ENCODE measurements around the gene TEX52.

Gene TEX52

DNA sequence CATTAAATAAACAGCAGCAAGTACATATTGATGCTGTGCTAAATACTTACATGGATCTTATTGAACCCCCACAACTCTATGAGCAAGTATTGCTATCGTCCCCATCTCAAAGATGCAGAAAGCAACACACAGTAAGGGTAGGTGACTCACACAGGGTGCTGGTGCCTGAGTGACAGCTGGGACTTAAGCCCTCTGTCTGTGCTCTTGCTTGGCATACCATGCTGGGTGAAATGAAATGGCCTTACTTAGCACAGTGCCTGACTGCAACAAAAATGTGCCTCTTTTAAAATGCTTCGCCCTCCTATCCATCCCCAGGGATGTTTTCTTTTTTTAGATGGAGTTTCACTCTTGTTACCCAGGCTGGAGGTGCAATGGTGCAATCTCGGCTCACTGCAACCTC lies 788 bp downstream of the TEX52 start:
- no peaks in the 10 kb centered on the region for H3K9me3 Mint-ChIP-seq

DNA sequence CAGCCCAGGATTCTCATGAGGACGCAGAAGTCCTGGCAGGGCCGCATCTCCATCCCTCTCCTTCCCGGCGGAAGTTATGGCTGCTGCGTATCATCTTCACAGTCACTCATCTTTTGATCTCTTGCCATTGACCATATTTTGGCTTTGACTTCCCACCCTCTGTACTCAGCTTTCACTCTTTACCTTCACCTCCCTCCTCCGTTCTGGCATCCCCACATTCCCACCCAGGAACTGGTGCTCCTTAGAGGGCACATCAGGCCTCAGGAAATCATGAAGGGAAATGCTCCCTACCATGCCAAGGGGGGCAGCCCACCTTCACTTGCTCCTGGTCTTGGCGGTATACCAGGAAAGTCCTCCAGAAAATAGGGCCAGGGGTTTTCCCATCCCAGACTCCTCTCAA lies 1.3 kb downstream of the TEX52 start:
- no peaks in the 10 kb centered on the region for H3K4me1 Mint-ChIP-seq

More for the DNA sequence above, 788 bp downstream of the TEX52 start:
- Mint-ChIP-seq H3K4me3 (no peak overlapping the region), H3K27me3 (no peaks in the 10 kb centered on the region), H3K27ac (no peak overlapping the region), H3K4me1 (no peaks in the 10 kb centered on the region), H3K36me3 (peaks cover 31% of the 10 kb centered on the region)
- DNase-seq: no peak
- CTCF ChIA-PET: interaction anchor here (0.9 to 1.6 kb wide), 2 partner anchors 13 to 219 kb away, joined by 3 read pairs; no protein-coding TSS in a partner anchor

DNA sequence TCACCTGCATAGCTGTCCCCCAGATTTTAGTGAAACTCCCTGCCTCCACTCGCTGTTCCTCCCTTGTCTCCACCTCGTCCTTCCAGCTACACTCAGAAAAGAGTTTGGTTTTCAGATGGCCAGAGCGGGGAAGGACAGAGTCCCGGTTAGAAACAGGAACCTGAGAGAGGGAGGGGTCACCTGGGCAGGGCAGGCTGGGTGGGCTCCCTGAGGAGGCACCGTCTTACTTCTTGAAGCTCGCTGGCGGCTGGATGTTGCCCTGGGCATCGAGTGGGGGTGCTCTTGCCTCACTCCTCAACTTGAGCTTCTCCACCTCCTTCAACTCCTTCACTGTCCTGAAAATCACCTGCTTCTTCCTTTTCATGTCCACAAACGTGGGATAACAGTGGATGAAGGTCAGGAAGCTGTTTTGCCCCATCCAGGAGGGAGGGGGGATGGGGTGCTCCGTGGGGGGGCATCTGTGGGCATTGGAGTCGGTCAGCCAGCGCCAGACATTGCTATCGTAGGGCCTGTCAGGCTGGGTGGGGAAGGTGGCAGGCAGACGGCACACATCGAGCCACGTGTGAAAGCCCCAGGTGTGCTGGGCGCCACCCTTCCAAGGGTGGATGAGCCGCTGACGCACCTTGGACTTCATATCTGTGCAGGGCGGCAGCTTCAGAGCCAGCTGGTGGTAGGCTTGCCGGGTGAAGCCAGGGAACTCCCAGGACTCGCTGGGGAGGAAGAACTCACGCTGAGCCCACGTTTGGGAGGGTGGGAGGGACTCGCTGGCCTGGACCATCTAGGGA lies 2.0 kb downstream of the TEX52 start:
- no peaks in the 10 kb centered on the region for H3K9me3 Mint-ChIP-seq
- H3K27me3 Mint-ChIP-seq: no peaks in the 10 kb centered on the region
- H3K27ac Mint-ChIP-seq: no peak overlapping the region
- no peak for DNase-seq
- CTCF ChIA-PET: interaction anchor here (0.8 to 2.6 kb wide), 10 partner anchors 9 to 186 kb away, joined by 3 to 35 read pairs (median 5); no protein-coding TSS in a partner anchor
- no peaks in the 10 kb centered on the region for H3K4me1 Mint-ChIP-seq
- H3K36me3 Mint-ChIP-seq: peaks cover 25% of the 10 kb centered on the region
- H3K4me3 Mint-ChIP-seq: no peak overlapping the region

More for the DNA sequence above, 1.3 kb downstream of the TEX52 start:
- no peak overlapping the region for H3K27ac Mint-ChIP-seq
- no peak for DNase-seq
- CTCF ChIA-PET: interaction anchor here (1.3 to 2.4 kb wide), 3 partner anchors 83 to 220 kb away, joined by 3 to 35 read pairs (median 4); no protein-coding TSS in a partner anchor
- peaks cover 31% of the 10 kb centered on the region for H3K36me3 Mint-ChIP-seq
- no peaks in the 10 kb centered on the region for H3K9me3 Mint-ChIP-seq
- H3K27me3 Mint-ChIP-seq: no peaks in the 10 kb centered on the region
- no peak overlapping the region for H3K4me3 Mint-ChIP-seq

DNA sequence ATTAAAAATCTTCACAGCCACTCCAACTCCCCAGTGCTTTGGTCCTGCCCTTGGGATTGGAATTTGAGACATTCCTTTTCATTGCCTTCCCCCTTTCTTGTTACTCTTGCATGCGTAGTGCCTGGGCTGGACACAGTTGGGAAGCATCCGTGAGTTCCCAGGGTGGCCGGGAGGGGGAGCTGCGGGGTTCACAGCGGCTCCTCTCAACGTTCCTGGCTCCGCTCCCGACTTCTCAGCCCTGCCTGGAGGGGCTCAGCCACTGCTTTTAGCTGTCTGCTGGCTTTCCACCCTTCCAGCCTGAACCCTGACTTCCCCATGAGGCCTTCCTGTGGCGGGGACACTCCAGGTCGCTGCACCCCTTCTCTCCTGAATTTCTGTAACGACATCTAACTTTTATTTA lies 3.2 kb downstream of the TEX52 start:
- CTCF ChIA-PET: interaction anchor here (0.9 to 2.6 kb wide), 7 partner anchors 8 to 187 kb away, joined by 3 to 35 read pairs (median 7); no protein-coding TSS in a partner anchor
- H3K4me1 Mint-ChIP-seq: no peaks in the 10 kb centered on the region

DNA sequence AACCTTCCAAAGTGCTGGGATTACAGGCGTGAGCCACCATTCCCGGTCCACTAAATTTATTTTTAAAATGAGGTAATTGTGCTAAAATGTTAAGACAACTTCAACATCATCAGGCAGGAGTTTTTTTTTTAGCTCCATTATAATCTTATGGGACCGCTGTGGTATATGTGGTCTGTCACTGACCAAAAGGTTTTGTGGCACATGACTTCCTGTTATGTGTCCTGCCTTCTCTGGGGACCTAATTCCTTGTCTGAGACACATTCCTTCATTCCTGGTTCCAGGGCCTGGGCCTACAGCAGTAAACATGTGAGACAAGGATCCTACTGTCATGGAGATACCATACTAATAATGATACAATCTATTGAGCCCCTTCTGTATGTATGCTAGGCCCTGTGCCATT lies 4.9 kb downstream of the TEX52 start:
- Mint-ChIP-seq H3K4me1 (no peaks in the 10 kb centered on the region), H3K4me3 (no peak overlapping the region), H3K36me3 (peaks cover 5% of the 10 kb centered on the region), H3K27me3 (no peaks in the 10 kb centered on the region), H3K9me3 (no peaks in the 10 kb centered on the region), H3K27ac (no peak overlapping the region)
- CTCF ChIA-PET: interaction anchor here (0.7 kb wide), 1 partner anchor 12 kb away, joined by 3 read pairs; no protein-coding TSS in a partner anchor
- DNase-seq: no peak

More for the DNA sequence above, 3.2 kb downstream of the TEX52 start:
- H3K27me3 Mint-ChIP-seq: no peaks in the 10 kb centered on the region
- H3K4me3 Mint-ChIP-seq: no peak overlapping the region
- H3K9me3 Mint-ChIP-seq: no peaks in the 10 kb centered on the region
- peaks cover 14% of the 10 kb centered on the region for H3K36me3 Mint-ChIP-seq
- H3K27ac Mint-ChIP-seq: no peak overlapping the region
- peak; percentile 67 for DNase-seq

DNA sequence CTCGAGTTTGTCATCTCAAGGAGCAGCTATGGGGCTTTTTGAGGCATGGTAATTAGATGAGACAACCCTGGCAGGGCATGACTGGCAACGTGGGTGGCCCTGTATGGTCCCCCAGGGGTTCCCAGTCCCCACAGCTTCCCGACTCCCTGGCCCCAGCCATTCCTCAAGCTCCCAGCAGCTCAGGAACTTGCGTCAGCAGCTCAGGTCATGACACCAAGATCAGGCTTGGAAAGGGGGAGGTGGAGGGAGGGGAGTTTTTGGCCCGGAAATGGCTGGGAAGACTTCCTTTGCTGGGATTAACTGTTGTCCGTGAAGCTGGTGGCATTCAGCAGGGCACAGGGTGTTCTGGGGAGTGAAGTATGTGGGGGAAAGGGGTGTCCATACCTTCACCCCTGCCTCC lies 11.6 kb downstream of the TEX52 start:
- Mint-ChIP-seq H3K36me3 (peaks cover 1% of the 10 kb centered on the region), H3K9me3 (no peaks in the 10 kb centered on the region), H3K27me3 (no peaks in the 10 kb centered on the region), H3K4me3 (no peak overlapping the region), H3K4me1 (no peaks in the 10 kb centered on the region), H3K27ac (no peak overlapping the region)
- no peak for DNase-seq
- CTCF ChIA-PET: interaction anchor here (0.9 to 1.5 kb wide), 5 partner anchors 9 to 102 kb away, joined by 3 to 7 read pairs (median 3); no protein-coding TSS in a partner anchor

DNA sequence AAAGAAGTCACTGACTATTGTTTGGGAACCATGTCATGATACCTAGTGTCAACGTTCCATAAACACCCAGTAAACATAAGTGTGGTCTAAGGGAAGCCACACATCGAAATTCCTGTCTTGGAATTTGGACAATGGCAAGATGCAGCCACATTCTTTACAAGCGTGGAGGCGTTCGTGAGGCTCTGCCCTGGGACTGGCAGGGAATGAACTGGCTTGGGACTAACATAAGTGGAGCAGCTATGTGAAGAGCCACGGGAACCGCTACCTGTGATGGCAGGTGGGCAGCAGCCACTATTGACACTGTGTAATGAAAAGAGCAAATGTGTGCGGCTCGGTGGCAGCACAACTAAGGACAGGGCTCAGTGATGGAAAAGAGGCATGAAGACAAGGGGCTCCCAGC lies 12.1 kb downstream of the TEX52 start:
- Mint-ChIP-seq H3K36me3 (peaks cover 2% of the 10 kb centered on the region), H3K9me3 (no peaks in the 10 kb centered on the region)
- CTCF ChIA-PET: interaction anchor here (1.2 to 1.5 kb wide), 2 partner anchors 10 to 40 kb away, joined by 3 to 7 read pairs; no protein-coding TSS in a partner anchor

DNA sequence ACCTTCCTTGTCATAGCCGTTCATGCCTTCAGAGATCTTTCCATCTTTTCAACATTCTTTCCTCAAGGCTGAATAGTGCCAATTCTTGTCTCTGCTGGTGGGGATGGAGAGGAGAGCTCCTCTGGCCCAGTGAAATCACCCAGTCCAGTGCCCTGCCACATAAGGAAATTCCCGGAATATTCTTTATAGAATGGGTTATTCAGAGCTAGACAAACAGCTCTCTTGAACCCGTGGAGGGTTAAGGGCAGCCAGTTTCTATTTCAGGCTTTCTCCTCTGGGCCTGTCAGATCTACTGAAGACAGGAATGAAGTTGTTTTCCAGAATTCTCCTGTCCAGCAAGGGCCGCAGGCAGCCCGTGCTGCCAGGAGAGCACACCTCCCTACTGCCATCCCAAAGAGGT lies 13.9 kb downstream of the TEX52 start:
- Mint-ChIP-seq H3K4me3 (no peak overlapping the region), H3K4me1 (no peaks in the 10 kb centered on the region), H3K27me3 (no peaks in the 10 kb centered on the region), H3K27ac (no peak overlapping the region), H3K36me3 (peaks cover 5% of the 10 kb centered on the region), H3K9me3 (no peaks in the 10 kb centered on the region)
- no peak for DNase-seq
- CTCF ChIA-PET: interaction anchor here (1.5 to 2.6 kb wide), 2 partner anchors 11 to 14 kb away, joined by 3 to 8 read pairs; partner anchors contain the start of gene TEX52

More for the DNA sequence above, 12.1 kb downstream of the TEX52 start:
- no peak for DNase-seq
- Mint-ChIP-seq H3K4me1 (no peaks in the 10 kb centered on the region), H3K27ac (no peak overlapping the region), H3K27me3 (no peaks in the 10 kb centered on the region), H3K4me3 (no peak overlapping the region)

DNA sequence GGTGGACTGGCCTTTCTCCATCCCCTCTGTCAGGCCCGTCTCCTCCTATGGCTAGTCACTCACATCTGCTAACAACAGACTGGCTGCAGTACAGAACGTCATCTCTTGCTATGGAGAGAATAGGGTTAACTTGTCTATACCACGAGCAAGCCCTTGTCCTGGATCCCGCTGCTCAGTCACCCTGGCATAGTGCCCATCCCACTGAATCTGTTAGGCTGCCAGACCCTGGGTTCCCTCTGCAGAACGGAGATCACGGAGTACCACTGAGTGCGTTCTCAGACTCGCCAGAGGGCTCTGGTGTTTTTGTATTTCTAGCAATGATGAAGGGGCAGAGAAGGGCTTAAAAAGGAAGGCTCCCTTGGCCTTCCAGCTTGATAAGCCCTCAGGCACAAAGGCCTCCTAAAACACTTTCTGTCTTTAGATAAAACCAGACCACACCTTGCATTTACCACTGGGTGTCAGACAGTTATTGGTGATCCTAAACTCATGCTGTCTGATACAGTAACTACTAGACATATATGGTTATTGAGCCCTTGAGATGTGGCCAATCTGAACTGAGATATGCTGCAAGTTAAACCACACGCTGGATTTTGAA lies 15.7 kb downstream of the TEX52 start:
- Mint-ChIP-seq H3K4me3 (no peak overlapping the region), H3K27ac (no peak overlapping the region), H3K27me3 (no peaks in the 10 kb centered on the region), H3K36me3 (peaks cover 5% of the 10 kb centered on the region), H3K4me1 (no peaks in the 10 kb centered on the region), H3K9me3 (no peaks in the 10 kb centered on the region)
- no peak for DNase-seq
- CTCF ChIA-PET: no interaction called here

DNA sequence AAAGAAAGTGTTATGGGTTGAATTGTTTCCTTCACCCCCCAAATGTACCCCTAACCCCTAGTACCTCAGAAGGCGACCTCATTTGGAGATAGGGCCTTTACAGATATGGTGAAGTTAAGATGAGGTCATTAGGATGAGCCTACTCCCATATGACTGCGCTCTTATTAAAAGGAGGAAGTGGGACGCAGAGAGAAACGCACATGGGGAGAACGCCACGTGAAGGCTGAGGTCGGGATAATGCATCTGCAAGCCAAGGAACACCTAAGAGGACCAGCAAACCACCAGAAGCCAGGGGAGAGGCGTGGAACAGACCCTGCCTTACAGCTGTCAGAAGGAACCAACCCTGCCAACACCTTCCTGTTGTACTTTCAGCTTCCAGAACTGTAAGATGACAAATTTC lies 20.3 kb downstream of the TEX52 start:
- Mint-ChIP-seq H3K9me3 (no peaks in the 10 kb centered on the region), H3K36me3 (peaks cover 7% of the 10 kb centered on the region), H3K27me3 (no peaks in the 10 kb centered on the region), H3K4me3 (no peak overlapping the region), H3K27ac (no peak overlapping the region), H3K4me1 (no peaks in the 10 kb centered on the region)
- no peak for DNase-seq
- CTCF ChIA-PET: interaction anchor here (1.8 kb wide), 1 partner anchor 18 kb away, joined by 3 read pairs; no protein-coding TSS in a partner anchor

DNA sequence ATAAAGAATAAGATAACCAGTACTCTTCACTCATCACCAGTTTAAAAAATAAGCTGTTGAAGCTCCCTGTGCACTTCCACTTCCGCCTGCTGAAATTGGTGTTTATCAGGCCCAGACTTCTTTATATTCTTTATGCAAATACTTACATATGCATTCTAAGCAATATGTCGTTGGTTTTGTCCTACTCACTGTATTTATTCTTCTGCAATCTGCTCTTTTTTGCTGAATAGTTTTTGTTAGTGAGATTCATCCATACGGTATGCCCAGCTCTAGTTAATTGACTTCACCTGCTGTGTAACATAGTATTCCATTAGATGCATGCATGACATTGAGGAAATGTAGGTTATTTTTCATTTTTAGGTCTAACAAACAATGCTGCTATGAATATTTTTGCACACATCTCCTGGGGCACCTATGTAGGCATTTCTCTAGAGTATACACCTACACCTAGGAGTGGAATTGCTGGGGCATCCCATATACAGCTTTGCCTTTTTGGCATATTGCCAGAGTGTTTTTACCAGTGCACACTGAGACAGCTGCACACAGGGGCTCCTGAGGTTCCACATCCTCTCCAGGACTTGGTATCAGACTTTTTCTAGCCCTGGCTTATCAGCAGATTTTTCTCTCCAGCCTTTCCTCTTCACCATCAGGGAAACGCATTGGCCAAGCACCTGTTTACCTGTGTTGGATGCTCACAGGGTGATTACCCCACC lies 21.0 kb downstream of the TEX52 start:
- CTCF ChIA-PET: no interaction called here
- H3K9me3 Mint-ChIP-seq: no peaks in the 10 kb centered on the region
- H3K27ac Mint-ChIP-seq: no peak overlapping the region
- H3K27me3 Mint-ChIP-seq: no peaks in the 10 kb centered on the region
- no peak overlapping the region for H3K4me3 Mint-ChIP-seq
- no peaks in the 10 kb centered on the region for H3K4me1 Mint-ChIP-seq
- peaks cover 10% of the 10 kb centered on the region for H3K36me3 Mint-ChIP-seq
- DNase-seq: no peak

DNA sequence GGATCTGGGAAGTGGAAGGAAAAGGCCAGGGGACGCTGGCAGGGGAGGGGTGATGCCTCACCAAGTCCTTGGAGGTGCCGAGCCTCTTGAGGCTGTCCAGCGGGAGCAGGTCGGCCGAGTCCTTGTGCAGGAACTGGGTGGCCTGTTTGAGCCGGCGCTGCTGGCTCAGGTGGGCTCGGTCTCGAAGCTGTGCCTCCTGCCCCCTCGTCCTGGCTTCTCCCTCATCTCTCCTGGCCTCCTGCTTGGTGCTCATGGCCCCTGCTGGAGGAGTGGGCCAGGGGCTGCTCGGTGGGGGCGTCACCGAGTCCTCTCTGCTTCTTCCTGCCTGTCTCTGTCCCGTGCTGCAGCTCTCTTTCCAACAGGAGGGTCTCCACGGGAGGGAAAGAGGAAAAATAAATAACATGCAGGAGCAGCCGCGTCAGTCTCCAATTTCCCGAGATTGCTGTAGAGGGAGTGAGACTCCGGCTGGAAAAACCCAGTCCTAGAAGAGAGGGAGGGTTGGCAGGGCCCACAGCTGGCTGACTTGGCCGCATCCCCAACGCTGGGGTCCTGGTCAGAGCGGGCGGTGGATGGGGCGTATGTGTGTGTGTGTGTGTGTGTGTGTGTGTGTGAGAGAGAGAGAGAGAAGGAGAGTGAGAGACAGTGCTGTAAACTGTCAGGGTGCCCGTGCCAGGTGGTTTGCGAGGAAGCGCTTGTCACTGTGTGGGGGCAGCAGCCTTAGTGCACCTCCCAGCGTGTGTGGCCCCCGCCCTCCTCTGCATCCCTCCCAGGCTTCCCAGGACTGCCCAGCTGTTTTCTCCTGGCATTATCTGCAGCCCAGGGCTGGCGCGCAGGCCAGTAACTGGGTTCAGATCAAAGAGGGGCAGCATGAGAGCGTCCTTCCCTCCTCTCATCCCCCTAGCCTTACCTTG lies 22.0 kb downstream of the TEX52 start, which contains the start of gene NRIP2:
Gene NRIP2 (minus strand): TSS at position 455 of the 911 bp plus-strand sequence. CDS start 52 bp downstream, at position 403.
- H3K9me3 Mint-ChIP-seq: no peaks in the 10 kb centered on the region
- H3K4me1 Mint-ChIP-seq: no peaks in the 10 kb centered on the region
- H3K27ac Mint-ChIP-seq: no peak within 1 kb of the TSS
- H3K4me3 Mint-ChIP-seq: no peak within 1 kb of the TSS
- H3K36me3 Mint-ChIP-seq: peaks cover 12% of the 10 kb centered on the region
- DNase-seq: no peak
- CTCF ChIA-PET: no interaction called here
- H3K27me3 Mint-ChIP-seq: no peaks in the 10 kb centered on the region

DNA sequence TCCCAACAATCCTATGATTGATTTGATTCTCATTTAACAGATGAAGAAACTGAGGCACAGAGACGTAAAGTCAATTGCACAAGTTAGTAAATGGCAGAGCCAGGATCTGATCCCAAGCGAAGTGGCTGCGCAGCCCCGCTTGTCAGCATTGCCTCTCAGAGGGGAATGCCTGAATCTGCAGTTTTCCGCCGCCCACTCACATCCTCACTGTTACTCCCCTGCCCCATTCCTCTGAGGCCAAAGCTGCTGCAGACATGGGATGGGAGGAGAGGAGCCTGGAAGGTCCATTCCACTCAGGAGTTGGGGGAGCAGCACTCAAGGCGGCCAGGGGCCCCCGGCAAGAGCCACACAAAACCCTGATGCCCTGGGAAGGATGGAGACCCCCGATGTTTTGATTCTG lies 23.0 kb downstream of the TEX52 start:
- CTCF ChIA-PET: interaction anchor here (0.8 kb wide), 1 partner anchor 21 kb away, joined by 3 read pairs; no protein-coding TSS in a partner anchor
- Mint-ChIP-seq H3K36me3 (peaks cover 9% of the 10 kb centered on the region), H3K9me3 (no peaks in the 10 kb centered on the region), H3K27me3 (no peaks in the 10 kb centered on the region), H3K27ac (no peak overlapping the region), H3K4me1 (no peaks in the 10 kb centered on the region), H3K4me3 (no peak overlapping the region)
- no peak for DNase-seq
